Esophagus squamous epithelium (tissue), 4 donors: ENCODE results near the gene ESR2.

ENCODE experiments used
- CTCF ChIP-seq, 6 experiments: fragments of 450-650 bp in 4 of 6; fragments of 200-600 bp in 2 of 6; sonication (generic) in 2 of 6; IDR thresholded peaks; one replicate each; pipeline ENCODE4 v1.5.1; 2016 to 2019; ENCODE audit warnings: antibody characterized with exemption in 6 of 6, mild to moderate bottlenecking in 4 of 6, moderate library complexity in 4 of 6
- POLR2A ChIP-seq, 4 donors: fragments of 450-650 bp; IDR thresholded peaks; one replicate each; pipeline ENCODE4 v1.6.1; 2017; ENCODE audit warnings: antibody characterized with exemption in 4 of 4, mild to moderate bottlenecking in 4 of 4, moderate library complexity in 3 of 4

GRCh38 chr14:64212666-64213065, 81.5 kb downstream of the ESR2 start:
- TF ChIP-seq CTCF (IDR thresholded peaks at IDR 0.05) (no peak), POLR2A (IDR thresholded peaks at IDR 0.05) (no peak)
